Activated CD4-positive, alpha-beta memory T cell treated with anti-CD3 and anti-CD28 coated beads for 36 hours (primary cell): ENCODE data around the gene INO80B. TPM values are rescaled to one million over a fixed set of nuclear protein-coding genes. Genes with fewer than 3 reads are reported as not detected.
A peak's percentile ranks its signal among the peaks of the same experiment; 100 is the strongest.
"Not testable (repeated sequence)": the region's sequence is repeated elsewhere in the genome, so short reads cannot be mapped to it uniquely, and the experiment has no call there.

Experiments
- CTCF ChIA-PET: fragments of 350-600 bp; sonication (Branson Sonifier 250); formaldehyde crosslinking; loops from one replicate; lab custom pipeline; 2021; ENCODE audit warnings: antibody characterized with exemption, inconsistent platforms; lab: Charles Lee
- POLR2A ChIA-PET: fragments of 350-600 bp; sonication (Branson Sonifier 250); formaldehyde crosslinking; loops from one replicate; lab custom pipeline; 2021; ENCODE audit warnings: antibody characterized with exemption; lab: Charles Lee
- DNase-seq: peaks from one replicate; pipeline ENCODE4 v3.0.0-alpha.2; 2020
- H3K27ac Mint-ChIP-seq: one replicate; pipeline ENCODE4 v1.8.0; 2021; ENCODE audit warnings: mixed read lengths
- H3K27me3 Mint-ChIP-seq: one replicate; pipeline ENCODE4 v1.8.0; 2021; ENCODE audit warnings: mixed read lengths
- H3K36me3 Mint-ChIP-seq: one replicate; pipeline ENCODE4 v1.8.0; 2021; ENCODE audit warnings: mixed read lengths
- H3K4me1 Mint-ChIP-seq: one replicate; pipeline ENCODE4 v1.8.0; 2021; ENCODE audit warnings: low read depth, mixed read lengths
- H3K4me3 Mint-ChIP-seq: one replicate; pipeline ENCODE4 v1.8.0; 2021; ENCODE audit warnings: mild to moderate bottlenecking, mixed read lengths
- H3K9me3 Mint-ChIP-seq: one replicate; pipeline ENCODE4 v1.8.0; 2021; ENCODE audit warnings: mixed read lengths
- intact Hi-C: fragments of 100-400 bp; cut with micrococcal nuclease; formaldehyde crosslinking; loops from one replicate; pipeline ENCODE4 v1.15.1; 2023
- total RNA-seq, 2 experiments: library from RNA; stranded (reverse); gene quantifications; one replicate each; pipeline ENCODE4 v1.2.3, GENCODE V29; 2021

INO80B gene
- total RNA-seq, 2 experiments from 2014 or later = 32.8 to 35.0 TPM

DNA sequence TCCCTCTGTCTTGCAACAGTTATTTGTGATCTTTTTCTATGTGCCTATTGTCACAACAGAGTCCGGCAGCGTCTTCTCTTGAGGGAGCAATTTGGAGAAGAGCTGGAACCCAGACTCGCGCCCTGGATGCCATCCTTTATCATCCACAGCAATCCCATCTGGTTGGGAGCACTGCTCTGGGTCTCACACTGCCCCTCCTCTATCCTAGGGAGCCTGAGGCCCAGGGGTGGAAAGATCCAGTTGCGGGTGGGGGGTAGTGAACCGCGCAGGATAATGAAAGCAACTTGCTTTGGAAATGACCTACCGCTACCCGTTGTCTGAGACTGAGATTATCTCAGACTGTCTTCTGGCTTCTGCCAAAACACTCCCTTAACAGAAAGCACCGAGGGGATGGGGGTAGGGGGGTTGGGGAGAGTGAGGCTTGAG lies 4.1 kb downstream of the INO80B start:
- DNase-seq = peak; percentile 46
- Mint-ChIP-seq H3K9me3 (no peaks in the 10 kb centered on the region), H3K27me3 (peaks cover 2% of the 10 kb centered on the region), H3K4me3 (peak overlapping the region; percentile 87), H3K36me3 (peaks cover 20% of the 10 kb centered on the region), H3K27ac (peak overlapping the region; percentile 99), H3K4me1 (peaks cover 58% of the 10 kb centered on the region)
- ChIA-PET POLR2A (interaction anchor here (1.1 to 3.2 kb wide), 7 partner anchors 10 to 72 kb away, joined by 3 to 20 read pairs (median 10); partner anchors contain the start of genes AUP1, C2orf81, CCDC142 and DQX1), CTCF (interaction anchor here (0.9 to 3.6 kb wide), 6 partner anchors 8 to 72 kb away, joined by 5 to 19 read pairs (median 8); partner anchors contain the start of genes CCDC142, HTRA2, MRPL53 and TTC31)
- intact Hi-C loops = loop anchor here (1.0 to 10.0 kb wide), 6 partner anchors 13 to 1224 kb away; partner anchors contain the start of genes AUP1, CCT7, HTRA2 and MRPL53

- peaks cover 58% of the 10 kb centered on the region for H3K4me1 Mint-ChIP-seq
- peak overlapping the region; percentile 74 for H3K27ac Mint-ChIP-seq
- ChIA-PET POLR2A (interaction anchor here (0.6 to 3.2 kb wide), 7 partner anchors 9 to 71 kb away, joined by 3 to 20 read pairs (median 6); partner anchors contain the start of genes AUP1, CCDC142, DQX1 and HTRA2), CTCF (interaction anchor here (3.2 kb wide), 1 partner anchor 23 kb away, joined by 17 read pairs; the partner anchor contains the start of genes CCDC142 and TTC31)
- H3K9me3 Mint-ChIP-seq, DNase-seq, H3K27me3 Mint-ChIP-seq: not testable (repeated sequence)
- H3K36me3 Mint-ChIP-seq = peaks cover 20% of the 10 kb centered on the region
- peak overlapping the region; percentile 87 for H3K4me3 Mint-ChIP-seq
- intact Hi-C loops = loop anchor here (10.0 kb wide), 1 partner anchor 1225 kb away; the partner anchor contains the start of genes CCT7 and PRADC1
Measured at GRCh38 chr2:74459503-74460118, 4.7 kb downstream of the INO80B start.

DNA sequence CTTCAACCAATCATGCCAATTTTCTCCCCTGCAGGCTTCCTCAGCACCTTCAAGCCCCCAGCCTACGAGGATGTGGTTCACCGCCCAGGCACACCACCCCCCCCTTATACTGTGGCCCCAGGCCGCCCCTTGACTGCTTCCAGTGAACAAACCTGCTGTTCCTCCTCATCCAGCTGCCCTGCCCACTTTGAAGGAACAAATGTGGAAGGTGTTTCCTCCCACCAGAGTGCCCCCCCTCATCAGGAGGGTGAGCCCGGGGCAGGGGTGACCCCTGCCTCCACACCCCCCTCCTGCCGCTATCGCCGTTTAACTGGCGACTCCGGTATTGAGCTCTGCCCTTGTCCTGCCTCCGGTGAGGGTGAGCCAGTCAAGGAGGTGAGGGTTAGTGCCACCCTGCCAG lies 5.3 kb downstream of the INO80B start:
- DNase-seq, H3K27me3 Mint-ChIP-seq, CTCF ChIA-PET, H3K9me3 Mint-ChIP-seq, intact Hi-C loops, H3K27ac Mint-ChIP-seq: not testable (repeated sequence)
- POLR2A ChIA-PET = interaction anchor here (2.5 to 3.2 kb wide), 2 partner anchors 12 to 21 kb away, joined by 19 to 20 read pairs; partner anchors contain the start of genes CCDC142, MRPL53 and TTC31
- Mint-ChIP-seq H3K4me3 (peak overlapping the region; percentile 87), H3K4me1 (peaks cover 54% of the 10 kb centered on the region), H3K36me3 (peaks cover 19% of the 10 kb centered on the region)

DNA sequence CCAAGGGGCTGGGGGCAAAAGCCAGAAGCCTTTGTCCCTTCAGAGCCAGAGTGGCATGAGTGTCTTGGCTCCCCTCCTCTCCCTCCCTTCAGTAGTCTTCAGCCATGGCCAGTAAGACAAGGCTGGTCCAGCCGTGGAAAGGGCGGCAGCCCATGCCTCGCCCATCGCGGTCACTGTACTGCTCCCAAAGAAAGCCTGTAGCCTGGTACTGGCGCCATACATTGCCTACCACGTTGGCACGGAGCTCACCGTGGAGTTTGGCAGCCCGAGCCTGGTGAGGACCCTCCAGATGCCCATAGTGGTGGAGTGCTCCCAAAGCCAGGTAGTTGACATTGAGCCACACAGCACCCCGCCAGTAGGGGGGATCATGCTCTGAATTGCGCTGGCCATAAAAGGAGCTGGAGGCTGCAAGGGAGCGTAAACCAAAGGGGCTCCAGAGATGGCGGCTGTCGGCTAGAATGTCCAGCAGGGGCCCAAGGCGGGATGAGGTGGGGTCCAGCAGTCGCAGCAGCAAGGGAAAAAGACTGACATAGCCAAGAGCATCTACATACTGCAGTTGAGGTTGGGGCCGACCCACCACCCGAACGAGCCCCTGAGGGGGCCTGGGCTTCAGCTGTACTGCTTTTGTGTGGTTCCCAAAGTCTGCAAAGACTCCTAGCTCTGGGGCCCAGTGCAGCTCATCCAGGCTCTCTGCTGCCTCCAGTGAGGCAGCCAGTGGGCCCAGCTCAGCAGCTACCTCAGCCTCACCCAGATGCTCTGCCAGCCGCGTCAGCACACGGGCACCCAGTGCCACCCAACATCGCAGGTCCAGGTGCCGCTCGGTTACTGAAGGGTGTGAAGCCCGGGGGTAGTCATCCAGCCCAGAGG lies 6.5 kb downstream of the INO80B start:
- CTCF ChIA-PET = interaction anchor here (0.7 kb wide), 1 partner anchor 67 kb away, joined by 3 read pairs; no protein-coding TSS in a partner anchor
- peaks cover 44% of the 10 kb centered on the region for H3K4me1 Mint-ChIP-seq
- POLR2A ChIA-PET = no interaction called here
- intact Hi-C loops = no loop called here
- peaks cover 19% of the 10 kb centered on the region for H3K36me3 Mint-ChIP-seq
- H3K27ac Mint-ChIP-seq = peak overlapping the region; percentile 38
- H3K9me3 Mint-ChIP-seq = no peaks in the 10 kb centered on the region
- peaks cover 2% of the 10 kb centered on the region for H3K27me3 Mint-ChIP-seq
- no peak overlapping the region for H3K4me3 Mint-ChIP-seq
- no peak for DNase-seq

DNA sequence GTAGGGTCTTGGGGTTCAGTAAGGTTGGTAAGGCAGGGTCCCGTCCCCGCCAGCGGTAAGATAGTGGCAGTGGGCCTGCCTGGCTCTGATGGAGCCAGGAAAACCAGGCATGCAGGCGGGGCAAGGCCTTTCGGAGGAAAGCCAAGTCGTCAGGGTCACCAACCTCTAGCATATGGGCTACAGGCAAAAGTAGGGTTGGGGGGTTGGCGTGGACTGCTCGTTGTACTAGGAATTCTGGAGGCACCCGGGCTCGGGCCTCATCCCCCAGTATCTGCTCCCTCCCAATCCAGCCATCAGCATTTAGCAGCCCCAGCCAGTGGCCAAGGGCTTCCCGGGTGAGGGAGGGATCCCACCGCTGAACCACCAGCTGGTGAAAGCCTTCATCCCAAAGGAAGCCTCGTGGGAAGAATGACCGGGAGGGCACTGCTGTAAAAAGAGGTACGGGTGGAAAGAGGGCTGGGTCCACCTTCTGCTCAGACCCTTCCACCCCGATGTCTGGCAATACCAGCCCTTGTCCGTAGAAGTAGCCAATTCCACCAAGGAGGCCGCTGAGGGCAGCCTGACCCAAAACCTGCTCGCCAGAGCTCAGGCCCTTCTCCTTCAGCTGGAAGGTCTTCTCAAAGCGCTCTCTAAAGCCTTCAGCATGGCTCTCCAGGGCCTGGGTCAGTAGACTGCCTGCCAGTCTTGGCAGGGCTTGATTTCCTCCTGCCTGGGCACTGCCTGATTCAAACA lies 7.3 kb downstream of the INO80B start:
- peaks cover 37% of the 10 kb centered on the region for H3K4me1 Mint-ChIP-seq
- intact Hi-C loops = no loop called here
- no peak overlapping the region for H3K27ac Mint-ChIP-seq
- H3K4me3 Mint-ChIP-seq = no peak overlapping the region
- no peaks in the 10 kb centered on the region for H3K9me3 Mint-ChIP-seq
- DNase-seq = no peak
- ChIA-PET POLR2A (no interaction called here), CTCF (interaction anchor here (0.7 kb wide), 1 partner anchor 67 kb away, joined by 3 read pairs; no protein-coding TSS in a partner anchor)
- peaks cover 2% of the 10 kb centered on the region for H3K27me3 Mint-ChIP-seq
- peaks cover 17% of the 10 kb centered on the region for H3K36me3 Mint-ChIP-seq

- peak overlapping the region; percentile 41 for H3K4me3 Mint-ChIP-seq
Measured at GRCh38 chr2:74462786-74463105, 7.9 kb downstream of the INO80B start.

GRCh38 chr2:74464406-74464805 lies 9.5 kb downstream of the INO80B start:
- CTCF ChIA-PET = interaction anchor here (1.0 to 1.8 kb wide), 4 partner anchors 9 to 67 kb away, joined by 3 to 10 read pairs (median 4); partner anchors contain the start of genes CCDC142 and TTC31
- intact Hi-C loops = no loop called here
- no peaks in the 10 kb centered on the region for H3K9me3 Mint-ChIP-seq
- peaks cover 15% of the 10 kb centered on the region for H3K36me3 Mint-ChIP-seq
- peak overlapping the region; percentile 72 for H3K27ac Mint-ChIP-seq
- POLR2A ChIA-PET = interaction anchor here (0.8 kb wide), 1 partner anchor 43 kb away, joined by 3 read pairs; no protein-coding TSS in a partner anchor
- no peaks in the 10 kb centered on the region for H3K27me3 Mint-ChIP-seq
- DNase-seq = no peak
- peak overlapping the region; percentile 98 for H3K4me3 Mint-ChIP-seq
- peaks cover 27% of the 10 kb centered on the region for H3K4me1 Mint-ChIP-seq

More at GRCh38 chr2:74462786-74463105, 7.9 kb downstream of the INO80B start:
- intact Hi-C loops = no loop called here
- H3K9me3 Mint-ChIP-seq = no peaks in the 10 kb centered on the region
- POLR2A ChIA-PET = no interaction called here
- DNase-seq = no peak
- H3K27me3 Mint-ChIP-seq = peaks cover 2% of the 10 kb centered on the region
- CTCF ChIA-PET = no interaction called here
- peaks cover 17% of the 10 kb centered on the region for H3K36me3 Mint-ChIP-seq
- H3K27ac Mint-ChIP-seq = no peak overlapping the region
- peaks cover 37% of the 10 kb centered on the region for H3K4me1 Mint-ChIP-seq

DNA sequence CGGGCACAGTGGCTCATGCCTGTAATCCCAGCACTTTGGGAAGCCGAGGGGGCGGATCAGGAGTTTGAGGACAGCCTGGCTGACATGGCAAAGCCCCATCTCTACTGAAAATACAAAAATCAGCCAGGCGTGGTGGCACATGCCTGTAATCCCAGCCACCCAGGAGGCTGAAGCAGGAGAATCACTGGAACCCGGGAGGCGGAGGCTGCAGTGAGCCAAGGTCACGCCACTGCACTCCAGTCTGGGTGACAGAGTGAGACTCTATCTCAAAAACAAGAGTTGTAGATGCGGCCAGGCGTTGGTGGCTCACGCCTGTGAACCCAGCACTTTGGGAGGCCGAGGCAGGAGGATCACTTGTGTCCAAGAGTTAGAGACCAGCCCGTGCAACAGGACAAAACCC lies 15.9 kb downstream of the INO80B start:
- Mint-ChIP-seq H3K4me1 (peaks cover 22% of the 10 kb centered on the region), H3K4me3 (peak overlapping the region; percentile 35), H3K27ac (peak overlapping the region; percentile 71), H3K36me3 (peaks cover 21% of the 10 kb centered on the region)
- H3K9me3 Mint-ChIP-seq, intact Hi-C loops, DNase-seq, H3K27me3 Mint-ChIP-seq: not testable (repeated sequence)
- POLR2A ChIA-PET = interaction anchor here (2.4 kb wide), 1 partner anchor 12 kb away, joined by 20 read pairs; the partner anchor contains the start of gene WBP1
- CTCF ChIA-PET = interaction anchor here (1.2 to 4.8 kb wide), 2 partner anchors 12 to 13 kb away, joined by 11 to 47 read pairs; partner anchors contain the start of genes CCDC142, TTC31 and WBP1

- peaks cover 19% of the 10 kb centered on the region for H3K4me1 Mint-ChIP-seq
- intact Hi-C loops = loop anchor here (1.0 to 2.0 kb wide), 3 partner anchors 11 to 57 kb away; partner anchors contain the start of genes AUP1, CCDC142, HTRA2 and WBP1
- H3K4me3 Mint-ChIP-seq = peak overlapping the region; percentile 96
- peaks cover 22% of the 10 kb centered on the region for H3K36me3 Mint-ChIP-seq
- H3K27me3 Mint-ChIP-seq = no peaks in the 10 kb centered on the region
- peak overlapping the region; percentile 96 for H3K27ac Mint-ChIP-seq
- no peaks in the 10 kb centered on the region for H3K9me3 Mint-ChIP-seq
- ChIA-PET CTCF (interaction anchor here (1.2 to 4.8 kb wide), 2 partner anchors 11 to 13 kb away, joined by 11 to 47 read pairs; partner anchors contain the start of genes CCDC142, TTC31 and WBP1), POLR2A (interaction anchor here (0.6 to 2.4 kb wide), 3 partner anchors 10 to 95 kb away, joined by 3 to 23 read pairs (median 20); partner anchors contain the start of genes CCDC142, TTC31 and WBP1)
- no peak for DNase-seq
Measured at GRCh38 chr2:74471332-74472065, 16.6 kb downstream of the INO80B start.
